ENCODE measurements around the gene B4GAT1.

B4GAT1 gene

DNA sequence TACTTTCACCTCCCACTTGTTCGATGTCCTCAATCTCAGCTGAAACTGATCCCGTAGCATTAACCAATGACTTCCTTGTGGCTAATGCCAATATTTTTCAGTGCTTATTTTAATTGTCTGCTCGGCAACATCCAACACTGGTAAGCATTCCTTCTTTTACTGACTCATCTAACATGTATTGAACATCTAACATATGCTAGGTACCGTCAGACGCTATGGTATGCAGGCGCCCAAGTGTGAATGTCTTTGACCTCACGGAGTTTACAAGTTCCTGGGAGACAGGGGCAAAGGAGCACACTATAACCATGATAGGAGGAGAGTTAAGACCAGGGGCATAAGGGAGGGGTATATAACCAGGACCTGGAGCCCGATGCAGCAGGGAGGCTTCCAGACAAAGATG lies 4.3 kb downstream of the B4GAT1 start:
- DNase-seq (ENCODE audit: low read depth): no peak
- H3K4me3 ChIP-seq (ENCODE audit: low read length): no peak overlapping the region
- TF ChIP-seq, protein P1, sequence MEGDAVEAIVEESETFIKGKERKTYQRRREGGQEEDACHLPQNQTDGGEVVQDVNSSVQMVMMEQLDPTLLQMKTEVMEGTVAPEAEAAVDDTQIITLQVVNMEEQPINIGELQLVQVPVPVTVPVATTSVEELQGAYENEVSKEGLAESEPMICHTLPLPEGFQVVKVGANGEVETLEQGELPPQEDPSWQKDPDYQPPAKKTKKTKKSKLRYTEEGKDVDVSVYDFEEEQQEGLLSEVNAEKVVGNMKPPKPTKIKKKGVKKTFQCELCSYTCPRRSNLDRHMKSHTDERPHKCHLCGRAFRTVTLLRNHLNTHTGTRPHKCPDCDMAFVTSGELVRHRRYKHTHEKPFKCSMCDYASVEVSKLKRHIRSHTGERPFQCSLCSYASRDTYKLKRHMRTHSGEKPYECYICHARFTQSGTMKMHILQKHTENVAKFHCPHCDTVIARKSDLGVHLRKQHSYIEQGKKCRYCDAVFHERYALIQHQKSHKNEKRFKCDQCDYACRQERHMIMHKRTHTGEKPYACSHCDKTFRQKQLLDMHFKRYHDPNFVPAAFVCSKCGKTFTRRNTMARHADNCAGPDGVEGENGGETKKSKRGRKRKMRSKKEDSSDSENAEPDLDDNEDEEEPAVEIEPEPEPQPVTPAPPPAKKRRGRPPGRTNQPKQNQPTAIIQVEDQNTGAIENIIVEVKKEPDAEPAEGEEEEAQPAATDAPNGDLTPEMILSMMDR (conservative IDR thresholded peaks at IDR 0.05; ENCODE audit: low read length): no peak

DNA sequence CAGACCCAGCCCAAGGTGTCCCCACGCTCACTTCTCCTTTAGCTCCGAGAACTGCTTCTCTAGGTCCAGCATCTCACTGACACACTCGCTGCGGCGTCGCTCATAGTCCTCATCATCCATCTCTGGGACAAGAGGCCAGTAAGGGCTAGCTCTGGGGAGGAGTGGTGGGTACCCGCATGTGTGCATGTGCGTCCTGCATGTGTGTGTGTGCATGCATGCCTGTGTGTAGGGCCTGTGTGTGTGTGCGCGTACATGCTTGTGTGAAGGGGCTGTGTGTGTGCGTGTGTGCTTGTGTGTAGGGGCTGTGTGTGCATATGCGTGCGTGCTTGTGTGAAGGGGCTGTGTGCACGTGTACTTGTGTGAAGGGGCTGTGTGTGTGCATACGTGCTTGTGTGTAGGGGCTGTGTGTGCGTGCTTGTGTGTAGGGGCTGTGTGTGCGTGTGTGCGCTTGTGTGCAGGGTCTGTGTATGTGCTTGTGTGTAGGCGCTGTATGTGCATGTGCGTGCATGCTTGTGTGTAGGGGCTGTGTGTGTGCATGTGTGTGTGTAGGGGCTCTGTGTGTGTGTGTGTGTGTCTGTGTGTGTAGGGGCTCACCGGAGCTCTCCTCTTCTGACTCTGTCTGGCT lies 5.8 kb downstream of the B4GAT1 start:
- TF ChIP-seq, protein P1 (conservative IDR thresholded peaks at IDR 0.05; ENCODE audit: low read length): no peak

DNA sequence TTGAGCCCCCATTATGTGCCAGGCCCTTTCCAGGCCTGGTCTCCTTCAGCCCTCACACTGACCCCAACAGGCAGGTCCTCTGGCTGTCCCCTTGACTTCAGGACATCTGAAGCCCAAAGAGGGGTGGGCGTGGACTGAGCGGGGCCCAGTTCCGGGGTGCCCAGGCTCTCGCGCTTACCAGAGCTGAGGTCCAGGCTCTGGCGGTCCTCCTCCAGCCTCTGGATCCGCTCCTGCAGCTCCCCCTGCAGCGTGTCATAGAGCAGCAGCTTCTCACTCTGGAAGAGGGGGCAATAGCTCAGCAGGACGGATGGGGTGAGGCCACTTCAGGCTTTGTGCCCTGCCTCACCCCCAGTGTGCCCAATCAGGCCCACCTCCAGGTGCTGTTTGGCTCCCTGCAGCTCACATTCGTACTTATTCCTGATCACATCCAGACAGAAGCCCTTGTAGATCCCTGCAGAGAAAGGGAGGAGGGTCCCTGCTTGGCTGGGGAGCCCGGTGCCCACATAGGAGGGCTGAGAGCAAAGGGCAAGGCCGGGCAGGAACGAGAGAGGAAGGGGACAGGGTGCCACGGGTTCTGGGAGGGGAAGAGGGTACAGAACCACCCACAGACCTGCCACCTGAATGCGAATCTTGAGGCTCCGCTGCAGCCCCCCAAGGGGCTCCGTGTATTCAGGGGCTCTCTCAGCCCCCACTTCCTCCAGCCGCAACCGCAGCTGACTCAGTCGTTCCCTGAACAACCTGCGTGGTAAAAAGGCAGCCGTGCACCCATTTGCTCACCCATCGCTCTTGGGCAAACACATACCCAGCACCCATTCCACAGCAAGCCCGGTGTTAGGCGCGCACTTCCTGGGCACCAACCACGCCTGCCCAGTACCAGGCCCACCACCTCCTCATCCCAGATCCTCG lies 6.6 kb downstream of the B4GAT1 start:
- TF ChIP-seq, protein P1 (conservative IDR thresholded peaks at IDR 0.05; ENCODE audit: low read length): no peak

More for the DNA sequence above, 5.8 kb downstream of the B4GAT1 start:
- H3K4me3 ChIP-seq (ENCODE audit: low read length): no peak overlapping the region
- DNase-seq (ENCODE audit: low read depth): no peak

DNA sequence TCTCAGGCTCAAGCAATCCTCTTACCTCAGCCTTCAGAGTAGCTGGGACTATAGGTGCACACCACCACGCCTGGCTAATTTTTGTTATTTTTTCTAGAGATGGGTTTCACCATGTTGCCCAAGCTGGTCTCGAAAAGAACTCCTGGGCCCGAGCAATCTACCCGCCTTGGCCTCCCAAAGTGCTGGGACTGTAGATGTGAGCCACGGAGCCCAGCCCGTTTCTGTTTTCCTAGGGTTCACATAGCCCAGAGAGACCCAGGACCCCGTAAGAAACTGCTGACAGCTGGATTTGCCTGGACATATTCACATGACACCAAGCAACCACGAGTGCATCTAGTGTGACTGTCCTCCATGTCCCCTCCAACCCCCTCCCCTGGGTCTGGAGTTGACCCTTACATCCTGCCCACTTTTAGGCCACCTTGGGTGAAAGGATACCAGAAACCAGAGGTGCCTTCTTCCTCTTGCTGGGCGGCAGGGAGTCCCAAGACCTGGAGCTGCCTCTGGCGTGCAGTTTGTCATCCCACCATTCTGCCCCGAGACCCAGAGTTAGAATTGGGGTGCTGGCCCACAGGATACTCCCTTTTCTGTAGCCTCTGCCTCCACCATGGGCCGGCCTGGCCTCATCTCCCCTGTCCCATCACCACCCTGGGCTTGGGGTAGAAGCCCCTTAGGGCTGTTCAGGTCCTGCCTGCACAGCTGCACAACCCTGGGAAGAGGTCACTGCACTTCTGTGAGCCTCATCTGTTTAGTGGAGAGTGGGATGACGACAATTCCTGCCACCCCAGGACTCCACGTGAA lies 7.5 kb downstream of the B4GAT1 start:
- H3K4me3 ChIP-seq (ENCODE audit: low read length): no peak overlapping the region
- no peak for DNase-seq (ENCODE audit: low read depth)
- TF ChIP-seq, protein P1 (conservative IDR thresholded peaks at IDR 0.05; ENCODE audit: low read length): no peak

More for the DNA sequence above, 6.6 kb downstream of the B4GAT1 start:
- no peak for DNase-seq (ENCODE audit: low read depth)
- H3K4me3 ChIP-seq (ENCODE audit: low read length): no peak overlapping the region

DNA sequence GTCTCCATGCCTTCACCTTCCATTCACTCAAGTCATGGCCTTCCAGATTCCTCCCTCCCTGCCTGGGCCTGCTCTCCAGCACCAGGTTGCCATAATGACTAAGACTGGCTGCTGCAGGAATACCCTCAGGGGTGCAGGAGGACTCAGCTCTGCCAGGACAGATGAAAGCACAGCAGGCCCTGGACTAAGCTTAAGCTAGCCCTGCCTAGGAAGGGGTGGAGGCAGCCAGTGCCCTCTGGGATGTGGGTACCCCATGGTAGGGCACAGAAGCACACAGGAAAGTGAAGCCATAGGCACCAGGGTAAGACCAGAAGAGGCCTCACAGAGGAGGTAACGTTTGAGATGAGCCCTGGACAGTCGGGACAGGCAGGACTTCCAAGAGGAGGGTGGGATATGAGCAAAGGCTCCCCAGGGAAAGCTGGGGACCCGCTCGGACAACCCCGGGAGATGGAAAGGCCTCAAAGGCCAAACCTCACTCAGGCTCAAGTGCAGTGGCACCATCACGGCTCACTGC lies 8.2 kb downstream of the B4GAT1 start:
- TF ChIP-seq, protein P1 (conservative IDR thresholded peaks at IDR 0.05; ENCODE audit: low read length): no peak
- H3K4me3 ChIP-seq (ENCODE audit: low read length): no peak overlapping the region
- DNase-seq (ENCODE audit: low read depth): no peak

DNA sequence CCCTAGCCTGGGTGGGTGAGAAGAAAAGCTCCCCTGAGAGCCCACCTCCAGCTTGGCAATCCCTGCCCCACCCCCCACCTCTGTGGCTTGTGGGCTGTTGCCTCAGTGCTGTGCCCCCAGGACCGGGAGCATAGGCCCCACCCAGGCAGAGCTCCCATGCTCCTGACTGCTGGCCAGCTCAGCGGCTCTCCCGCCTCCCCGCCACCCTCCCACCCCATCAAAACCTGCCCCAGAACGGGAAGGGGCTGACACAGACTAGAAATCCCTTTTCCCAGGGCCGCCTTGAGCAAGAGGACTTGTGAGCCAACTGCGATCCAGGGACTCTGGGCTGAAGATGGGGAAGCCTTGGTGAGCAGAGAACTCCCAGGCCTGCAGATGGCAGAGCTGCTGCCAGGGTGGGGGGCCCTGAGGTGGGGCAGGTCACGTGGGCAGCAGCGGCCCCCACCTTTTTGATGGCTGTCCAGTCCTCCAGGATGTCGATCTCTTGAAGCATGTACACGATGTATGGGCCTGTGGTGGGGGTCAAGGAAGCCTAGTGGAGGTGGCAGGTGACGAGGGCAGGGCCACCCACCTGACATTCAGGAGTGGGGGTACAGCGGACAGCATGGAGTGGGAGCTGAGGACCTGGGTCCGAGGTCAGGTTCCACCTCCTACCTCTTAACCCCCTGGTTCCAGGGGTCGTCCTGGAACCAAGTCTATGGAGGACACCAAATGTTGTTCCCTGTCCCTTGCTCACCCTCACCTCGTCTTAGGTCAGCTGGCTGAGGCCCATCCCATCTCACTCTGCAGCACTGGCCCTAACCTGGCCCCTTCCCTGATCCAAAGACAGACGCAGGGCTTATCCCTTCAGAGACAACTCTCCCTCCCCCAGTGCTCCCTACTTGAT lies 8.9 kb downstream of the B4GAT1 start:
- no peak overlapping the region for H3K4me3 ChIP-seq (ENCODE audit: low read length)
- TF ChIP-seq, protein P1 (conservative IDR thresholded peaks at IDR 0.05; ENCODE audit: low read length): no peak
- DNase-seq (ENCODE audit: low read depth): no peak

All from AG10803 (cell line).